ENCODE measurements around the gene TM9SF3. TPM values are rescaled to one million over a fixed set of nuclear protein-coding genes. Genes with fewer than 3 reads are reported as not detected.
"Not testable (repeated sequence)": the region's sequence is repeated elsewhere in the genome, so short reads cannot be mapped to it uniquely, and the experiment has no call there.

Gene TM9SF3
- total and polyA plus RNA-seq, 2 donors (not counting 1 experiment from before 2014, with no cell fraction given): 6.9 to 63.4 TPM

- no peak overlapping the region for H2AFZ ChIP-seq (ENCODE audit: insufficient read depth, low read depth, low read length, poor library complexity, severe bottlenecking)
- H3K4me2 ChIP-seq (replicated peaks; ENCODE audit: low read depth, low read length, poor library complexity, severe bottlenecking): no peak overlapping the region
- no peak overlapping the region for H3K9ac ChIP-seq (ENCODE audit: low read length)
- H3K4me3 ChIP-seq (ENCODE audit: control extremely low read depth in 1 of 5, extremely low read depth in 1 of 5, insufficient read depth in 1 of 5, low read depth in 2 of 5, low read length in 4 of 5): no peak overlapping the region
- H4K20me1 ChIP-seq (ENCODE audit: control insufficient read depth, insufficient read depth, low read length, poor library complexity, severe bottlenecking): no peaks in the 10 kb centered on the region
- H3K27ac ChIP-seq (ENCODE audit: low read length in 2 of 2): no peak overlapping the region
- Mint-ChIP-seq H3K9me3 (ENCODE audit: insufficient read depth) (no peaks in the 10 kb centered on the region), H3K4me1 (no peaks in the 10 kb centered on the region), H3K27ac (no peak overlapping the region), H3K4me3 (no peak overlapping the region), H3K27me3 (no peaks in the 10 kb centered on the region)
- intact Hi-C loops (cut with micrococcal nuclease): no loop called here
- no peaks in the 10 kb centered on the region for H3K27me3 ChIP-seq (replicated peaks in 1 of 4; ENCODE audit: control extremely low read depth in 1 of 4, control insufficient read depth in 3 of 4, insufficient read depth in 4 of 4, low read length in 3 of 4)
- H3K79me2 ChIP-seq (ENCODE audit: control insufficient read depth, insufficient read depth, low read length): peaks cover 5% of the 10 kb centered on the region
- ATAC-seq (ENCODE audit: low read depth) (no peak), DNase-seq (no peak)
- POLR2A ChIA-PET: no interaction called here
- CTCF ChIA-PET: interaction anchor here (1.2 to 2.0 kb wide), 2 partner anchors 11 to 160 kb away, joined by 3 to 7 read pairs; no protein-coding TSS in a partner anchor
- no peak for TF ChIP-seq CTCF (IDR thresholded peaks at IDR 0.05)
- TF ChIP-seq EZH2 (IDR thresholded peaks at IDR 0.05; ENCODE audit: borderline replicate concordance, insufficient read depth, low read depth, low read length, poor library complexity, severe bottlenecking): no peak
- no peaks in the 10 kb centered on the region for H3K4me1 ChIP-seq (ENCODE audit: control insufficient read depth in 2 of 2, insufficient read depth in 2 of 2, low read length in 2 of 2)
- peaks cover 22 to 64% of the 10 kb centered on the region in 2 experiments for H3K36me3 ChIP-seq (replicated peaks in 1 of 2; ENCODE audit: control extremely low read depth in 1 of 2, control insufficient read depth in 1 of 2, extremely low read depth in 1 of 2, insufficient read depth in 2 of 2, low read length in 1 of 2)
- no peaks in the 10 kb centered on the region for H3K9me3 ChIP-seq (ENCODE audit: control extremely low read depth in 1 of 3, control insufficient read depth in 2 of 3, insufficient read depth in 1 of 3, low read length in 2 of 3)
- no CpG with 5 or more reads among the region's 3 CpGs for WGBS (ENCODE audit: insufficient coverage)
These were observed 31.5 kb downstream of the TM9SF3 start for GRCh38 chr10:96555330-96555729.

GRCh38 chr10:96548589-96548988 lies 38.2 kb downstream of the TM9SF3 start:
- Mint-ChIP-seq H3K27ac (no peak overlapping the region), H3K4me3 (no peak overlapping the region), H3K9me3 (ENCODE audit: insufficient read depth) (no peaks in the 10 kb centered on the region), H3K27me3 (no peaks in the 10 kb centered on the region), H3K4me1 (no peaks in the 10 kb centered on the region)
- H3K27ac ChIP-seq (ENCODE audit: low read length in 2 of 2): no peak overlapping the region
- TF ChIP-seq EZH2 (IDR thresholded peaks at IDR 0.05; ENCODE audit: borderline replicate concordance, insufficient read depth, low read depth, low read length, poor library complexity, severe bottlenecking) (no peak), CTCF (IDR thresholded peaks at IDR 0.05) (no peak)
- WGBS (ENCODE audit: insufficient coverage): no CpG with 5 or more reads among the region's 5 CpGs
- H3K9ac ChIP-seq (ENCODE audit: low read length): no peak overlapping the region
- CTCF ChIA-PET: no interaction called here
- H2AFZ ChIP-seq (ENCODE audit: insufficient read depth, low read depth, low read length, poor library complexity, severe bottlenecking): no peak overlapping the region
- H3K9me3 ChIP-seq (ENCODE audit: control extremely low read depth in 1 of 3, control insufficient read depth in 2 of 3, insufficient read depth in 1 of 3, low read length in 2 of 3): no peaks in the 10 kb centered on the region
- ATAC-seq (ENCODE audit: low read depth) (no peak), DNase-seq (no peak)
- peaks cover 24 to 66% of the 10 kb centered on the region in 2 experiments for H3K36me3 ChIP-seq (replicated peaks in 1 of 2; ENCODE audit: control extremely low read depth in 1 of 2, control insufficient read depth in 1 of 2, extremely low read depth in 1 of 2, insufficient read depth in 2 of 2, low read length in 1 of 2)
- no peak overlapping the region for H3K4me2 ChIP-seq (replicated peaks; ENCODE audit: low read depth, low read length, poor library complexity, severe bottlenecking)
- H4K20me1 ChIP-seq (ENCODE audit: control insufficient read depth, insufficient read depth, low read length, poor library complexity, severe bottlenecking): no peaks in the 10 kb centered on the region
- POLR2A ChIA-PET: no interaction called here
- intact Hi-C loops (cut with micrococcal nuclease): no loop called here
- no peaks in the 10 kb centered on the region for H3K4me1 ChIP-seq (ENCODE audit: control insufficient read depth in 2 of 2, insufficient read depth in 2 of 2, low read length in 2 of 2)
- H3K4me3 ChIP-seq (ENCODE audit: control extremely low read depth in 1 of 5, extremely low read depth in 1 of 5, insufficient read depth in 1 of 5, low read depth in 2 of 5, low read length in 4 of 5): no peak overlapping the region
- no peaks in the 10 kb centered on the region for H3K79me2 ChIP-seq (ENCODE audit: control insufficient read depth, insufficient read depth, low read length)
- H3K27me3 ChIP-seq (replicated peaks in 1 of 4; ENCODE audit: control extremely low read depth in 1 of 4, control insufficient read depth in 3 of 4, insufficient read depth in 4 of 4, low read length in 3 of 4): no peaks in the 10 kb centered on the region

GRCh38 chr10:96545558-96545957 lies 41.3 kb downstream of the TM9SF3 start:
- H3K4me1 ChIP-seq (ENCODE audit: control insufficient read depth in 2 of 2, insufficient read depth in 2 of 2, low read length in 2 of 2); H3K4me1 Mint-ChIP-seq; H3K27me3 Mint-ChIP-seq; CTCF ChIA-PET; intact Hi-C loops (cut with micrococcal nuclease); H3K27ac ChIP-seq (ENCODE audit: low read length in 2 of 2); H3K27ac Mint-ChIP-seq; H3K4me2 ChIP-seq (replicated peaks; ENCODE audit: low read depth, low read length, poor library complexity, severe bottlenecking); H4K20me1 ChIP-seq (ENCODE audit: control insufficient read depth, insufficient read depth, low read length, poor library complexity, severe bottlenecking); H3K9ac ChIP-seq (ENCODE audit: low read length); H3K9me3 Mint-ChIP-seq (ENCODE audit: insufficient read depth); H3K4me3 Mint-ChIP-seq; DNase-seq; POLR2A ChIA-PET; H3K79me2 ChIP-seq (ENCODE audit: control insufficient read depth, insufficient read depth, low read length); H3K9me3 ChIP-seq (ENCODE audit: control extremely low read depth in 1 of 3, control insufficient read depth in 2 of 3, insufficient read depth in 1 of 3, low read length in 2 of 3); H2AFZ ChIP-seq (ENCODE audit: insufficient read depth, low read depth, low read length, poor library complexity, severe bottlenecking); H3K4me3 ChIP-seq (ENCODE audit: control extremely low read depth in 1 of 5, extremely low read depth in 1 of 5, insufficient read depth in 1 of 5, low read depth in 2 of 5, low read length in 4 of 5); H3K27me3 ChIP-seq (replicated peaks in 1 of 4; ENCODE audit: control extremely low read depth in 1 of 4, control insufficient read depth in 3 of 4, insufficient read depth in 4 of 4, low read length in 3 of 4); ATAC-seq (ENCODE audit: low read depth): not testable (repeated sequence)
- peaks cover 17 to 58% of the 10 kb centered on the region in 2 experiments for H3K36me3 ChIP-seq (replicated peaks in 1 of 2; ENCODE audit: control extremely low read depth in 1 of 2, control insufficient read depth in 1 of 2, extremely low read depth in 1 of 2, insufficient read depth in 2 of 2, low read length in 1 of 2)
- 95% methylated on average over 3 of the region's 10 CpGs for WGBS (ENCODE audit: insufficient coverage)
